GM21423 (cell line): Measurements from ENCODE around the gene SLC25A5.
"Not testable (repeated sequence)": the region's sequence is repeated elsewhere in the genome, so short reads cannot be mapped to it uniquely, and the experiment has no call there.

ENCODE experiments used
- ATAC-seq: cut with Tn5 transposase; IDR thresholded peaks from one replicate; pipeline ENCODE4 v1.9.1; 2021; ENCODE audit warnings: mild to moderate bottlenecking, moderate library complexity; ENCODE audit not compliant: unreplicated experiment

Gene SLC25A5

DNA sequence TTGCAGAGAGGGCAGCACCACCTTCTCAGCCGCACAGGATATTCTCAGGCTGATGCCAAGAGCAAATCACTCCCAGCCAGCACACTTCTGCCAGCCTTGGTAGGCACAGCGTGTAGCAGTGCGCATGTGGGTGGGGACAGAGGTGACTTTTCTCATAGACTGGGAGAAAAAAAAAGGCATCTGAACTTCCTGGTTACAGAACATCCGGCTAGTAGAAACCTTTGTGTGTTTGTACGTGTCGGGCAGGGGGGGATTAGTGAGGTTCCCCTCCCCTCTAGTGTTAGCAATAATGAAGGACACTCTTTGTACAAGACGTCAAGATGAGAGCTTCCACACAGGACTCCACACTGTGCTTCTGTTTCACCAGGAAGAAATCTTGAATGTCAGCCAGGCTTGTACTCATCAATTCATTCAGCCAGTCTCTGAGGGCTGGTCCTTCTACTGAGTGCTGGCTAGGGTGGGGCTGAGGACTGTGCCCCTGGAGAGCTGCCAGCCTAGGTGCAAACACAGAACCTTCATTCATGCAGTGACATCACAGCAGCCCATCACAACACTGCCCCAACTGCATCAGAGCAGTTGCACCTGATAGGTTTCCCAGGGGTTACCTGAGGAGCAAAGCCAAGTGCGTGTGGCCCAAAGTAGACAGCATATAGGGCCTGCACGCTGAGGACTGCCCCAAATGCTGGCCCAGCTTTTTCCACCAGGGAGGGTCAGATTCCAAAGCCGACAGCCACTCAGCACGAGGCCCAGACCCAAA, 34.7 kb downstream of the SLC25A5 start:
- ATAC-seq, result no peak

DNA sequence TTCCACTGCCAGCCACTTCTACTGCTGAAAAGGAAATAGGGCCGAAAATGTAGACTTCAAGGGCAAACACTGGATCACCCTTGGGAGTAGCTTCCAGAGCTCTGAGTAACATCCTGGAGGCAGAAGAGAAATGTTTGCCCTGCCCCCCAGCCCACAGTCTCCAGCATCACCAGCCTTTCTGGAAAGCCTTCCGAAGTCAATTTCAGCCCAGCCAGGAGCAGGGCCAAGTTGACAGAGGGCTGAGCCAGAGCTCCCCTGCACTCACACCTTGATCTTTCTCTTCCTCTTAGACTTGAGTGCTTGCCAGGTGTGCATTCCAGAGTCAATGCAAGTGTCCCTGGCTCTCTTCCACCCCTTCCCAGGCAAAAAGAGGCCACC, 35.2 kb downstream of the SLC25A5 start:
- ATAC-seq, result no peak

DNA sequence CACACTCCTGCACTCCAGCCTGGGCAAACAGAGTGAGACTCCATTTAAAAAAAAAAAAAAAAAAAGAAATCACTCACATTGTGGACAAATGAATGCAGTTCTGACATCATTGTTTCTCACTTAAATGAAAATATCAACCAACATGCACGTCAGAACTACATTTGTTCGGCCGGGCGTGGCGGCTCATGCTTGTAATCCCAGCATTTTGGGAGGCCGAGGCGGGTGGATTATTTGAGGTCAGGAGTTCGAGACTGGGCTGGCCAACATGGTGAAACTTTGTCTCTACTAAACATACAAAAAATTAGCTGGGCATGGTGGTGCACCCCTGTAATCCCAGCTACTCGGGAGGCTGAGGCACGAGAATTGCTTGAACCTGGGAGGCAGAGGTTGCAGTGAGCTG, 36.9 kb downstream of the SLC25A5 start:
- not testable (repeated sequence) for ATAC-seq

DNA sequence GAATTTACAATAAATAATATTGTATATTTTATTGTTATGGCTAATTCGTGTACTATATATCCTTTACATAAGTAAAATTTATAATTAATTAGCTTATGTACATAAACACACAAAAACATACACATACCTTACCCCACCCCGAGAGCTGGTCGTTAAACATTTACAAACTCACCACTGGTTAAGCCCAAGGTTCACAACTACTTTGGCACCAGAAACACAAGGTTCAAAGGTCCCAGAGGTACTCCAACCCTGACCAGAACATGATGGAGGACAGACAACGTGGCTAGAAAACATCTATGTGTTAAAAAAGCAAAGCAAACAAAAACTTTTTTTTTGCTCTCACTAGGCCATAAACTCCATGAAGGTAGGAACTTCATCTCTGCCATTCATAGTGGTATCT, 37.7 kb downstream of the SLC25A5 start:
- ATAC-seq, result no peak

DNA sequence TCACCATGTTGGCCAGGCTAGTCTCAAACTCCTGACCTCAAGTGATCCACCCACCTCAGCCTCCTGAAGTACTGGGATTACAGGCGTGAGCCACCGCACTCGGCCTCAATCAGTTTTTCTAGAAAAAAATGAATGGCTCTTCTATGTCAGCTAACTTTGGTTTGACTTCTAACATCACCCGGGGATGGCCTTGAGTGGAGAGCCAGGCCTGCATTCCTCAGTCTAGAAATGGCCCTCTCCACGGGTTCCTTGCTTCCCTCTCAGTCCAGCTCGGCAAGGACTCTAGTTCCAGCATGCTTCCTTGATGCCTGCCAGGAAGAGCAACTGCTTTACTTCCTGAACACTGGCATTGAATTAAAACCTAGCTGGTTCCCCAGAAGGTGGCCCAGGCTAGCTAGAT, 39.0 kb downstream of the SLC25A5 start:
- ATAC-seq, result no peak

DNA sequence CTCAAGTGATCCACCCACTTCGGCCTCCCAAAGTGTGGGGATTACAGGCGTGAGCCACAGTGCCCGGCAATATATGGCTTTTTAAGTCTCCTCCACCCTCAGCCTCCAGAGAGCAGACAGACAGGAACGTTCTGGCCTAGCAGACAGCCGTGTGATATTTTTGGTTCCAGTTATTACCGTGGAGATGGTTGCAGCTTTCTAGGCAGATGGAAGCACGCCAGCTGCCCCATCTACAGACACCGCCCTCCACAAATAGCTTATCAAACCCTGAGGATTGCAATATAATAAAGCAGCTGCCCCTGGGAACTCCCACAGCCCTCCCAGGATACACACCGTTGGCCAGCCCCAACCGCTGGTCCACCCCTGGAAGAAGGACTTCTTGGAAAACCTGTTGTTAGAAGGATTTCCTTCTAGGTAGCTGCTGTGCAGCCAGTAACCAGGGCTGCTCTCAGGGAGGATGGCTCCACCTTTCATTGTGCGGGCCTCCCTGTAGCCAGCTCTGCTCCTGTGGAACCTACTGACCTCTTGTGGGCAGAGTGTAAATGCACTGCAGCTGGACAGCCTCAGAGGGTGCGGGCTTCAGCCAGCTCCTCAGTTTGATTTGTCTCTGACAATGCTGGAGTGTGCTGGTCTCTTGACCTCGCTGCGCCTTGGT, 44.0 kb downstream of the SLC25A5 start:
- ATAC-seq, result no peak

DNA sequence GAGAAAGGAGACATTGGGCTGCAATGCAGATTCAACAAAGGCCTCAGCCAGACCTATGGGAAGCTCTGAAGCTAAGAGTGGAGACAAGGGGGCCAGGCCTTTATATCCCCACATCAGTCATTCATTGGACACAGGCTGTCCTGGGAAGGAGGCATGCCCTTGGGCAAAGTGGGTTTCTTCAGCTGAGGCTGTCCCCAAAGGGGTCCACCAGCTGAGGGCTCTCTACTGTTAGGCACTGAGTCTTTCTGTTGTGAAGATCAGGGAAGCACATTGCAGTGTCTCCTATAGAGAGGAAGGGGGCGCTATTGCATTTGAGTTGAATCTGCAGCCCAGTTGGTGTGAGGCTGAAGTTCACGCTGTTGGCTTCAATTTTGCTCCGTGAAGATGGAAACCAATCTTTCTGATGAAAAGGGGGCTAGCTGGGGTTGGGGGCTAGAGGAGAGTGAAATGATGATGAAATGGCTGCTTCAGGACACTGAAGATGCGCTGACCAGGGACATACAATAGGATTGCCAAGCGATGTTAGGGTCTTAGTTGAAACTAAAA, 48.0 kb downstream of the SLC25A5 start:
- ATAC-seq, result no peak

DNA sequence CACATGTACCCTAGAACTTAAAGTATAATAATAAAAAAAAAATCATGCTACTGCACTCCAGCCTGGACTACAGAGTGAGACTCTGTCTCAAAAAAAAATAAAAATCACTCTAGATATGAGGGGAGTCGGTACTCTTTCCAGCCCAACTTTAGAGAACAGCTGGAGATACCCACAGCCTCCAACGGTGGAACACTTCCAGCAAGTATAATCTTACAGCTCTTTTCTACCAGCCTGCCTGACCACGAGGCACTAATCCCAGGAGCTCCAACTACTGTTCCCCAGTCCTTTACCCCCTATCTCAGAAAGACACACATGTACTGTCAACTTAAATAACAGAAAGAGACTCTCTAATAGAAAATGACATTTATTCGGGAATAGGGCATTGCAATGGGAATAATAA, 50.1 kb downstream of the SLC25A5 start:
- no peak for ATAC-seq
